ENCODE results near the gene DOK7. TPM values are rescaled to one million over a fixed set of nuclear protein-coding genes. Genes with fewer than 3 reads are reported as not detected.

Gene DOK7
- polyA plus RNA-seq, 1 donor (not counting 4 experiments of a cell fraction or from before 2014, with no cell fraction given), result 0.13 TPM

DNA sequence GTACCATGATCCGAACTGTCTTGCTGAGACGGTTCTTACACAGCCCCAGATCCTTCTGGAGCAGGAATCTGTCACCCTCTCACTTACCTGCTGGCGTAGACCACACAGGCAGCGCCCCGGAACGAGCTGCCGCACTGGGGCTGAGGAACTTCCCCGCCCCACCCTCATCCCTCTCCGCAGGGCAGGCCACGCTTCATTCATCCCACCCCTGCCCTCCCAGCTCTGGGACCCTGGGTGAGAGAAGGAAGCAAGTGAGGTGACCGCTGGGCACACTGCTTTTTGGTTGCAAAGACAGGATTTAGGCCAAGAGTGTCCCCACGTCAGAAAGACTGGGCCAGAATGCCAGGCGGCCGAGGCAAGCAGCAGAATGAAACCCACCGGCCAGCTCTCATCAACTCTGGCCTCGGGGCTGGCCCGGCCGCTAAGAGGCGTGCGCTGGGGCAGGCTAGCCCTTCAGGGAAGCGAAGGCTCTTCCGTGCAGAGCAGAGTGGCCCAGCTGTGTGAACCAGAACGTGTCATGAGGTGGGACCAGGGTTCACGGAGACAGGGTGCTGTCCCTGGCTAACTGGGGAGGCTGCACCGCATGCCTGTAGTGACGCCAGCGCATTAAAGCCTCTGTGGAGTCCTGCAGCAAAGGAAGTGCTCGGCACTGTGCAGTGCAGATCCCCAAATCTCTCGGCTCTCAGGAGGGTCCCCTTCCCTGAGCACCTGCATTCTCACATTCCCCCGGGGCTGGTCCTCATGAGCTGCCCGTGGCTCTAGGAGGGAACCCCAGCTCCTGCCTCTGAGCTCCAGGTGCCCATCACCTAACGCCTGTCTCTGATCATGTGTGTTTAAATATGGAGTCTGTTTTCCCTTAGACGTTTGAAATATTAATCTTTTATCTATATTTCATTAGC lies 62.7 kb downstream of the DOK7 start:
- peaks cover 5% of the 10 kb centered on the region for H3K4me1 ChIP-seq (ENCODE audit: control insufficient read depth, extremely low read depth, insufficient read depth, low read length)
- H4K20me1 ChIP-seq (ENCODE audit: control insufficient read depth, extremely low read depth, insufficient read depth, low read length), result peaks cover 15% of the 10 kb centered on the region
- no peak overlapping the region for H3K9ac ChIP-seq (ENCODE audit: control insufficient read depth, extremely low read depth, insufficient read depth, low read length)
- TF ChIP-seq, protein P1, sequence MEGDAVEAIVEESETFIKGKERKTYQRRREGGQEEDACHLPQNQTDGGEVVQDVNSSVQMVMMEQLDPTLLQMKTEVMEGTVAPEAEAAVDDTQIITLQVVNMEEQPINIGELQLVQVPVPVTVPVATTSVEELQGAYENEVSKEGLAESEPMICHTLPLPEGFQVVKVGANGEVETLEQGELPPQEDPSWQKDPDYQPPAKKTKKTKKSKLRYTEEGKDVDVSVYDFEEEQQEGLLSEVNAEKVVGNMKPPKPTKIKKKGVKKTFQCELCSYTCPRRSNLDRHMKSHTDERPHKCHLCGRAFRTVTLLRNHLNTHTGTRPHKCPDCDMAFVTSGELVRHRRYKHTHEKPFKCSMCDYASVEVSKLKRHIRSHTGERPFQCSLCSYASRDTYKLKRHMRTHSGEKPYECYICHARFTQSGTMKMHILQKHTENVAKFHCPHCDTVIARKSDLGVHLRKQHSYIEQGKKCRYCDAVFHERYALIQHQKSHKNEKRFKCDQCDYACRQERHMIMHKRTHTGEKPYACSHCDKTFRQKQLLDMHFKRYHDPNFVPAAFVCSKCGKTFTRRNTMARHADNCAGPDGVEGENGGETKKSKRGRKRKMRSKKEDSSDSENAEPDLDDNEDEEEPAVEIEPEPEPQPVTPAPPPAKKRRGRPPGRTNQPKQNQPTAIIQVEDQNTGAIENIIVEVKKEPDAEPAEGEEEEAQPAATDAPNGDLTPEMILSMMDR (optimal IDR thresholded peaks at IDR 0.05 in 1 of 3, IDR thresholded peaks at IDR 0.05 in 1 of 3, conservative IDR thresholded peaks at IDR 0.05 in 1 of 3; ENCODE audit: extremely low read depth in 1 of 3, insufficient read depth in 2 of 3, low read length in 3 of 3), result no peak
- TF ChIP-seq EZH2 (IDR thresholded peaks at IDR 0.05; ENCODE audit: low read length), result no peak
- no peaks in the 10 kb centered on the region for H3K27me3 ChIP-seq (ENCODE audit: control insufficient read depth, extremely low read depth, insufficient read depth, low read length)
- DNase-seq (ENCODE audit: low read depth, low spot score) (no peak), FAIRE-seq (no peak)
- no peak overlapping the region for H3K4me2 ChIP-seq (ENCODE audit: control insufficient read depth, extremely low read depth, insufficient read depth, low read depth, low read length)
- no peak overlapping the region for H3K4me3 ChIP-seq (ENCODE audit: control insufficient read depth in 2 of 3, extremely low read depth in 1 of 3, insufficient read depth in 2 of 3, low read depth in 1 of 3, low read length in 3 of 3)
- no peaks in the 10 kb centered on the region for H3K9me1 ChIP-seq (ENCODE audit: control insufficient read depth, extremely low read depth, insufficient read depth, low read length)
- peaks cover 28 to 34% of the 10 kb centered on the region in 2 experiments for H3K36me3 ChIP-seq (ENCODE audit: control insufficient read depth in 2 of 2, extremely low read depth in 1 of 2, insufficient read depth in 2 of 2, low read length in 2 of 2)
- no peak overlapping the region for H2AFZ ChIP-seq (ENCODE audit: control insufficient read depth, low read length)
- H3K27ac ChIP-seq (ENCODE audit: control insufficient read depth, insufficient read depth, low read length), result no peak overlapping the region
- dilution Hi-C loops (cut with MboI; ENCODE audit: extremely low pct_ligation_motif_present, low sequenced_read_pairs), result no loop called here
- H3K79me2 ChIP-seq (ENCODE audit: control insufficient read depth, insufficient read depth, low read length), result peaks cover 42% of the 10 kb centered on the region
- H3K9me3 ChIP-seq (ENCODE audit: control insufficient read depth, low read depth, low read length), result no peaks in the 10 kb centered on the region

DNA sequence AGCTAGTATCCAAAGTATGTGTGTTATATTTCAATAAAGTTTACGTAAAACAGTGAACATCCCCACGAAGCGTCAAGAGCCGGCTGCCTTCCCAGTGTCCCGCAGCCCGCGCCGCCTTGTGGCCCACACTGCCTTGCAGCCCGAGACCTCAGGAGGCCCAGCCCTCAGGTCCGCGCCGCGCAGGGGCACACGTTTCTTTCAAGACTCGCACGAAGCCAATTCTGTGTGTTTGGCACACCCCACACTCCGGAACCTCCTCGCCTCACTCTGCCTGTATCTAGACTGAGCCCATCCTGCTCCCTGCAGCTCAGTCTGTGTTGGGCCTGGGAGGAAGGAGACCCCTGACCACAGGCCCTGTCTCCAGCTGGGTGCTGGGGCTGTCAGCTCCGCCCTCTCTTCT lies 63.4 kb downstream of the DOK7 start:
- Histone ChIP-seq H2AFZ (ENCODE audit: control insufficient read depth, low read length) (no peak overlapping the region), H3K27ac (ENCODE audit: control insufficient read depth, insufficient read depth, low read length) (no peak overlapping the region), H3K9me1 (ENCODE audit: control insufficient read depth, extremely low read depth, insufficient read depth, low read length) (no peaks in the 10 kb centered on the region), H3K4me1 (ENCODE audit: control insufficient read depth, extremely low read depth, insufficient read depth, low read length) (peaks cover 9% of the 10 kb centered on the region), H3K9ac (ENCODE audit: control insufficient read depth, extremely low read depth, insufficient read depth, low read length) (no peak overlapping the region), H3K4me3 (ENCODE audit: control insufficient read depth in 2 of 3, extremely low read depth in 1 of 3, insufficient read depth in 2 of 3, low read depth in 1 of 3, low read length in 3 of 3) (no peak overlapping the region), H3K9me3 (ENCODE audit: control insufficient read depth, low read depth, low read length) (no peaks in the 10 kb centered on the region), H4K20me1 (ENCODE audit: control insufficient read depth, extremely low read depth, insufficient read depth, low read length) (peaks cover 15% of the 10 kb centered on the region), H3K27me3 (ENCODE audit: control insufficient read depth, extremely low read depth, insufficient read depth, low read length) (no peaks in the 10 kb centered on the region), H3K4me2 (ENCODE audit: control insufficient read depth, extremely low read depth, insufficient read depth, low read depth, low read length) (no peak overlapping the region), H3K79me2 (ENCODE audit: control insufficient read depth, insufficient read depth, low read length) (peaks cover 49% of the 10 kb centered on the region), H3K36me3 (ENCODE audit: control insufficient read depth in 2 of 2, extremely low read depth in 1 of 2, insufficient read depth in 2 of 2, low read length in 2 of 2) (peaks cover 25 to 31% of the 10 kb centered on the region in 2 experiments)
- dilution Hi-C loops (cut with MboI; ENCODE audit: extremely low pct_ligation_motif_present, low sequenced_read_pairs), result no loop called here
- DNase-seq (ENCODE audit: low read depth, low spot score), result no peak
- FAIRE-seq, result no peak
- TF ChIP-seq, protein P1 (optimal IDR thresholded peaks at IDR 0.05 in 1 of 3, IDR thresholded peaks at IDR 0.05 in 1 of 3, conservative IDR thresholded peaks at IDR 0.05 in 1 of 3; ENCODE audit: extremely low read depth in 1 of 3, insufficient read depth in 2 of 3, low read length in 3 of 3), result no peak
- no peak for TF ChIP-seq EZH2 (IDR thresholded peaks at IDR 0.05; ENCODE audit: low read length)
